ENCODE results near the gene SRBD1.

Gene SRBD1

DNA sequence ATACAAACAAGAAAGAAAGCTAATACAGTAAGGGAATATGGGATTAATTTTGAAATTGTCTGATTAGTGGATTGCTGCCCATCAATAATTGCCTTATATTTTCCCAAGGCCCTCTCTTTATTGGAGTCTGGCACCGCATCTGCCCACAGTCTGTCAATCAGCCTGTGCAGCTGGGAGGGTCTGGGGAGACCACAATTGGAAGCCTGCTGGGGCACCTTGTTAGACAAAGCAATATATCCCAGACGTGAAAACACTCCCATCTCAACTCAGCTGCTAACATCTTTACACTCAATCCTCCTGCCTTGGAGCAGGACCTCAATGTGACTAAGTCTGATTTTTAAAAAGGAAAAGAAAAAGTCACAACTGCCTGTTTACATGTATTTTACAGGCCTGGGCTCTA lies 258.6 kb downstream of the SRBD1 start:
- no peak overlapping the region for H3K4me3 ChIP-seq (ENCODE audit: low read length)
- TF ChIP-seq, protein P1, sequence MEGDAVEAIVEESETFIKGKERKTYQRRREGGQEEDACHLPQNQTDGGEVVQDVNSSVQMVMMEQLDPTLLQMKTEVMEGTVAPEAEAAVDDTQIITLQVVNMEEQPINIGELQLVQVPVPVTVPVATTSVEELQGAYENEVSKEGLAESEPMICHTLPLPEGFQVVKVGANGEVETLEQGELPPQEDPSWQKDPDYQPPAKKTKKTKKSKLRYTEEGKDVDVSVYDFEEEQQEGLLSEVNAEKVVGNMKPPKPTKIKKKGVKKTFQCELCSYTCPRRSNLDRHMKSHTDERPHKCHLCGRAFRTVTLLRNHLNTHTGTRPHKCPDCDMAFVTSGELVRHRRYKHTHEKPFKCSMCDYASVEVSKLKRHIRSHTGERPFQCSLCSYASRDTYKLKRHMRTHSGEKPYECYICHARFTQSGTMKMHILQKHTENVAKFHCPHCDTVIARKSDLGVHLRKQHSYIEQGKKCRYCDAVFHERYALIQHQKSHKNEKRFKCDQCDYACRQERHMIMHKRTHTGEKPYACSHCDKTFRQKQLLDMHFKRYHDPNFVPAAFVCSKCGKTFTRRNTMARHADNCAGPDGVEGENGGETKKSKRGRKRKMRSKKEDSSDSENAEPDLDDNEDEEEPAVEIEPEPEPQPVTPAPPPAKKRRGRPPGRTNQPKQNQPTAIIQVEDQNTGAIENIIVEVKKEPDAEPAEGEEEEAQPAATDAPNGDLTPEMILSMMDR (IDR thresholded peaks at IDR 0.05; ENCODE audit: insufficient read depth, low read depth, low read length, missing control alignments), result no peak
- DNase-seq (ENCODE audit: low read depth), result no peak

DNA sequence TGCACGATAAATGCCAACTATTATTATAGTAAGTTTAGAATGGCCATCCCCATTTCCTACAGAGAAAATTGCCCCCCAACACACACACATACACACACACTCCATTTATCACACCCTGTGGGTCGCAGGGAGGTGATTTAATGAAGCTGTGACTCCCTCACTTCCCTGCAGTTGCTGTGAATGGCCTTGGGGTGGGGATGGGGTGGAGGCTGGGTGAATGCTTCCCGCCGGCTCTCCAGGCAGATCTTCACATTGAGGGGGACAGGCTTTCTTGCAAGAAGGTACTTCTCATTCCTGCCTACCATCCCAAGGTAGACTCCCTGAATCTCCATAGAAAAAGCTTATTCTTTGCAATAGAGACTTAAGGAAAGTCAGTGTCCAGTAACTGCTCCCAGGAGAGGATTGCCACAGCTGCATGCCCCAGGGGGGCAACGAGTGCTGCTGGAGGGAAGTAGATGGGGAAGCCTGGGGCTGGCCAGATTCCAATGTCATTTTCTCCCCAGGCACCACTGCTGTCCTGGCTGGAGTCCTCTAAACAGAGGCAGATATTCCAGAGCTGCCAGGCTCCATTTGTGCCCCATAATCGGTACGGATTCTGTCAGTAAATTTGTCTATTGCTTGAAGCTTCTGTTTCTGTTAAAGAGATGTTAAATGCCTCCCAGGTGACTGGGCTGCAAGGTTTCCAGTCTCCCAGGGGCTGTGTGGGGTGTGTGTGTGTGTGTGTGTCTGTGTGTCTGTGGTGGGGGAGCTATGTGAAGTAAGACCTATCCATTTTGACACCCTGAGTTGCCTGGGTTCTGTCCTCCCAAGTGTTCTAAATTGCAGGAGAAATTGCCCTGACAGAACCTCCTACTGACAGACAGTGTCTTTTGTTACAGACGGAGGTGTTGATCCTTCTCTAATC lies 265.5 kb downstream of the SRBD1 start:
- H3K4me3 ChIP-seq (ENCODE audit: low read length), result no peak overlapping the region
- DNase-seq (ENCODE audit: low read depth), result no peak
- TF ChIP-seq, protein P1 (IDR thresholded peaks at IDR 0.05; ENCODE audit: insufficient read depth, low read depth, low read length, missing control alignments), result no peak

DNA sequence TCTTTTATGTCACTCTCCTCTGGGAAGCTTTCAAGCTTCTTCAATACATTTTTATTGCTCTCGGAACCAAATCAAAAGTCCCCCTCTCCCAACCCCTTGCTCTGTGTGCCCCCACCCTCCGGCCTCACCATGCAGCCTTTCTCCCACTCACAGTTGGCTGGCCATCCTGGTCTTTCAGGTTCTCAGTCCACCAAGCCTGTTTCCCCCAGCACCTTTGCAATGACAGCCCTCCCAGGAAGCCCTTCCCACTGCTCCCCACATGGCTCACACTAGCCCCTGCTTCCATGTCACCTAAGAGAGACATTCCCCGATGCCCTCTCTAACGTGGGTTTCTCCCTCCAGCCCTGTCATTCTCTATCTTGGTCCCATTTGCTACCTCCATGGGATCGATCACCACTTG lies 266.6 kb downstream of the SRBD1 start:
- H3K4me3 ChIP-seq (ENCODE audit: low read length), result no peak overlapping the region
- TF ChIP-seq, protein P1 (IDR thresholded peaks at IDR 0.05; ENCODE audit: insufficient read depth, low read depth, low read length, missing control alignments), result no peak
- no peak for DNase-seq (ENCODE audit: low read depth)

DNA sequence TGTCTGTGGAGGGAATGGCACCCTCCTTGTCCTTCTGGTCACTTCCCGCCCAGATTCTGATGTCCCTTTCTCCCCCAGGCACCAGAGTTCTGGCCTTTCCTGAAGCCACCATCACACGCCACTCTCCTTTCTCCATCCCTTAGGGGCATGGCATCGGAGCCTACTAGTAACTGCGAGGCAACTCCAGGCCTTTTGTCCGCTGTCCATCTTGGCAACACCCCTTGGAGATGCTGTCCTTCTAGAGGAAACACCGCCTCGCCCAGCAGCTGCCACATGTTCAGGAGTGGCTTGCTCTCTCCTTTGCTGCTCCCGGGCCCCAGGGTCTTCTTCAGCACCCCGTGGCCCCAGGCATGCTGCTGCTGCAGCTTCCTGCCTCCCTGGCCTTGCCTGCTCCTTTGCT lies 267.0 kb downstream of the SRBD1 start:
- no peak for DNase-seq (ENCODE audit: low read depth)
- H3K4me3 ChIP-seq (ENCODE audit: low read length), result no peak overlapping the region
- TF ChIP-seq, protein P1 (IDR thresholded peaks at IDR 0.05; ENCODE audit: insufficient read depth, low read depth, low read length, missing control alignments), result no peak

DNA sequence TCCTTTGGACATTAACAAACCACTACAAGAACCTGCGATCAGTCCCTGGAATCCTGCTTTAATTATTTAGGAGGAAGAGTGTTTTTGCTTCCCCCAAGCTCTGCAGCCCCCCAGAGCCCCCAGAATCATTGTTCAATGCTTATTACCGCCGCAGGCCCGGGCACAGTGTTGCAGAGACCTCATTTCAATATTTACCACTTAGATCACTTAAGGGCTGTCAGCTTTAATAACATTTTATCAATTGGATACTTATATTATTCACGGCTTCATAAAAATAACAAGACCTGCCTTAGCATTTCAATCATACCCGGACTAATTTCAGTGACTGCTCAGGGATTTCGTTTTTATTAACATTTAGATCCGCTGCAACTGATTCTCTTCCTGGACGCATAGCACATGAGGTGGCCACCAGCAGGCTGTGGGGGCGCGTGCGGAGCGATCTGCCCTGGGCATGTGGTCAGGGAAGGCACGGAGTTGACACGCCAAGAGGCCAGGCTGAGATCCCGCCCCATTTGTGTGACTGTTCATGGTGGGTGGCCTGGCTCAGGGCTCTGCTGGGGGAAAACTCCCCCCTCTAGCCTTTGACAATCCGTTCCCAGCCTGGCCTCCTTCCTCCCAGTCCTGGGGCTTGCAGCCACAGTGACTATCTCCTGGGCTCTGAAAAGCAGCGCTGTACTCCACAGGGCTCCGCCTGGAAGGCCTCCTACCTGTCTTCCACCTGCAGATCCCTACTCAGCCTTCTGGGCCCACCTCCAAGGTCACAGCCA lies 267.6 kb downstream of the SRBD1 start:
- DNase-seq (ENCODE audit: low read depth), result no peak
- no peak overlapping the region for H3K4me3 ChIP-seq (ENCODE audit: low read length)
- TF ChIP-seq, protein P1 (IDR thresholded peaks at IDR 0.05; ENCODE audit: insufficient read depth, low read depth, low read length, missing control alignments), result no peak

DNA sequence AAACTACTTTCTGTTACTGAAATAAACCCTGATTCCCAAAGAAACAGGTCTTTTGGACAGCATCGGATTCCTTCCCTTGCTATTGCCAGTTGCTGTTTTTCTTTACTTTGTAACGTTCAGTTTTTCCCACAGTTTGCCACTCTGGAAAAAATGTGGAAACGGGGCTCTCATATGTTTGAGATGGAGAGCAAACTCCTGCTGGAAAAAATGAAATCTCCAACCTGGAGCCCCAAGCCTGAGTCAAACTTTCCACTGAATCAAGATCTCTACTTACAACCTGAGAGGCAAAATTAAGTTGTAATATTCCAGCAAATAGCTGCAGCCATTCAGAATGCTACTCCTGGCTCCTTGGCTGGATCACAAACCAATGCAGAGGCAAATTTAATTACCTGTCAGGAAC lies 270.7 kb downstream of the SRBD1 start:
- no peak overlapping the region for H3K4me3 ChIP-seq (ENCODE audit: low read length)
- TF ChIP-seq, protein P1 (IDR thresholded peaks at IDR 0.05; ENCODE audit: insufficient read depth, low read depth, low read length, missing control alignments), result no peak
- DNase-seq (ENCODE audit: low read depth), result no peak
